Prostate gland (tissue), 2 donors: ENCODE results near the gene HK1.

Experiments used
- CTCF ChIP-seq, 4 experiments: fragments of 200-600 bp in 2 of 4; fragments of 450-650 bp in 2 of 4; sonication (generic) in 2 of 4; IDR thresholded peaks; 1 replicate in 3 of 4; 2 replicates in 1 of 4; pipeline ENCODE4 v1.5.1; 2016 to 2019; ENCODE audit warnings: antibody characterized with exemption in 4 of 4, mild to moderate bottlenecking in 2 of 4, moderate library complexity in 2 of 4
- POLR2A ChIP-seq: fragments of 450-650 bp; IDR thresholded peaks from one replicate; pipeline ENCODE4 v1.6.1; 2016; ENCODE audit warnings: antibody characterized with exemption, mild to moderate bottlenecking

GRCh38 chr10:69412232-69412790, 134.0 kb downstream of the HK1 start:
- TF ChIP-seq CTCF (IDR thresholded peaks at IDR 0.05), result no peak
- no peak for TF ChIP-seq POLR2A
